ENCODE data around the gene MAGI1.
A peak's percentile ranks its signal among the peaks of the same experiment; 100 is the strongest.
"Not testable (repeated sequence)": the region's sequence is repeated elsewhere in the genome, so short reads cannot be mapped to it uniquely, and the experiment has no call there.

MAGI1 gene

GRCh38 chr3:65876028-65876420 is 162.7 kb downstream of the MAGI1 start:
- DNase-seq (ENCODE audit: low read depth in 1 of 2, low spot score in 1 of 2): no peak
- in situ Hi-C loops (cut with HindIII; ENCODE audit: low pct_unique_long_range_greater_than_20kb, low sequenced_read_pairs): no loop called here
- no peak for TF ChIP-seq JUND (IDR thresholded peaks at IDR 0.05; ENCODE audit: low read depth)

GRCh38 chr3:65875393-65876027 is 163.2 kb downstream of the MAGI1 start:
- in situ Hi-C loops (cut with HindIII; ENCODE audit: low pct_unique_long_range_greater_than_20kb, low sequenced_read_pairs): no loop called here
- no peak for DNase-seq (ENCODE audit: low read depth in 1 of 2, low spot score in 1 of 2)
- TF ChIP-seq JUND (IDR thresholded peaks at IDR 0.05; ENCODE audit: low read depth): no peak

- TF ChIP-seq JUND (IDR thresholded peaks at IDR 0.05; ENCODE audit: low read depth): no peak
- DNase-seq (ENCODE audit: low read depth in 1 of 2, low spot score in 1 of 2): no peak
- in situ Hi-C loops (cut with HindIII; ENCODE audit: low pct_unique_long_range_greater_than_20kb, low sequenced_read_pairs): no loop called here
Measured at GRCh38 chr3:65873869-65874268, 164.8 kb downstream of the MAGI1 start.

GRCh38 chr3:65873028-65873427 is 165.7 kb downstream of the MAGI1 start:
- TF ChIP-seq JUND (IDR thresholded peaks at IDR 0.05; ENCODE audit: low read depth): no peak
- in situ Hi-C loops (cut with HindIII; ENCODE audit: low pct_unique_long_range_greater_than_20kb, low sequenced_read_pairs): no loop called here
- no peak for DNase-seq (ENCODE audit: low read depth in 1 of 2, low spot score in 1 of 2)

GRCh38 chr3:65871305-65872141 is 167.2 kb downstream of the MAGI1 start:
- peak in 1 of 2 experiments; percentile 39 for DNase-seq (ENCODE audit: low read depth in 1 of 2, low spot score in 1 of 2)
- TF ChIP-seq JUND (IDR thresholded peaks at IDR 0.05; ENCODE audit: low read depth): no peak
- in situ Hi-C loops (cut with HindIII; ENCODE audit: low pct_unique_long_range_greater_than_20kb, low sequenced_read_pairs): no loop called here

- no peak for DNase-seq (ENCODE audit: low read depth in 1 of 2, low spot score in 1 of 2)
- in situ Hi-C loops (cut with HindIII; ENCODE audit: low pct_unique_long_range_greater_than_20kb, low sequenced_read_pairs): no loop called here
- no peak for TF ChIP-seq JUND (IDR thresholded peaks at IDR 0.05; ENCODE audit: low read depth)
Measured at GRCh38 chr3:65869798-65870197, 168.9 kb downstream of the MAGI1 start.

- in situ Hi-C loops (cut with HindIII; ENCODE audit: low pct_unique_long_range_greater_than_20kb, low sequenced_read_pairs): no loop called here
- TF ChIP-seq JUND (IDR thresholded peaks at IDR 0.05; ENCODE audit: low read depth): no peak
- DNase-seq (ENCODE audit: low read depth in 1 of 2, low spot score in 1 of 2): no peak
Measured at GRCh38 chr3:65867463-65868210, 171.1 kb downstream of the MAGI1 start.

GRCh38 chr3:65864357-65864904 is 174.3 kb downstream of the MAGI1 start:
- in situ Hi-C loops (cut with HindIII; ENCODE audit: low pct_unique_long_range_greater_than_20kb, low sequenced_read_pairs): no loop called here
- DNase-seq (ENCODE audit: low read depth in 1 of 2, low spot score in 1 of 2): no peak
- no peak for TF ChIP-seq JUND (IDR thresholded peaks at IDR 0.05; ENCODE audit: low read depth)

GRCh38 chr3:65861718-65862117 is 177.0 kb downstream of the MAGI1 start:
- TF ChIP-seq JUND (IDR thresholded peaks at IDR 0.05; ENCODE audit: low read depth): no peak
- DNase-seq (ENCODE audit: low read depth in 1 of 2, low spot score in 1 of 2): peak in 1 of 2 experiments; percentile 27
- in situ Hi-C loops (cut with HindIII; ENCODE audit: low pct_unique_long_range_greater_than_20kb, low sequenced_read_pairs): no loop called here

- DNase-seq (ENCODE audit: low read depth in 1 of 2, low spot score in 1 of 2); in situ Hi-C loops (cut with HindIII; ENCODE audit: low pct_unique_long_range_greater_than_20kb, low sequenced_read_pairs): not testable (repeated sequence)
Measured at GRCh38 chr3:65859612-65860011, 179.1 kb downstream of the MAGI1 start.

- no peak for DNase-seq (ENCODE audit: low read depth in 1 of 2, low spot score in 1 of 2)
- in situ Hi-C loops (cut with HindIII; ENCODE audit: low pct_unique_long_range_greater_than_20kb, low sequenced_read_pairs): no loop called here
- TF ChIP-seq JUND (IDR thresholded peaks at IDR 0.05; ENCODE audit: low read depth): no peak
Measured at GRCh38 chr3:65858749-65859148, 180.0 kb downstream of the MAGI1 start.

GRCh38 chr3:65857327-65857726 is 181.4 kb downstream of the MAGI1 start:
- in situ Hi-C loops (cut with HindIII; ENCODE audit: low pct_unique_long_range_greater_than_20kb, low sequenced_read_pairs): no loop called here
- TF ChIP-seq JUND (IDR thresholded peaks at IDR 0.05; ENCODE audit: low read depth): no peak
- DNase-seq (ENCODE audit: low read depth in 1 of 2, low spot score in 1 of 2): no peak

GRCh38 chr3:65856907-65857306 is 181.8 kb downstream of the MAGI1 start:
- in situ Hi-C loops (cut with HindIII; ENCODE audit: low pct_unique_long_range_greater_than_20kb, low sequenced_read_pairs): no loop called here
- no peak for TF ChIP-seq JUND (IDR thresholded peaks at IDR 0.05; ENCODE audit: low read depth)

More at GRCh38 chr3:65856907-65857306, 181.8 kb downstream of the MAGI1 start:
- DNase-seq (ENCODE audit: low read depth in 1 of 2, low spot score in 1 of 2): no peak
